IPS DF 4.7 (cell line): Measurements from ENCODE around the gene KIF26A.
"Not testable (repeated sequence)": the region's sequence is repeated elsewhere in the genome, so short reads cannot be mapped to it uniquely, and the experiment has no call there.

Experiments
- DNase-seq: peaks from one replicate; pipeline ENCODE4 v3.0.0-alpha.2; 2013; ENCODE audit warnings: low spot score; ENCODE audit errors: extremely low read depth

The KIF26A gene

GRCh38 chr14:104143521-104144452 is 5.4 kb downstream of the KIF26A start:
- DNase-seq = no peak

- no peak for DNase-seq
Observed at GRCh38 chr14:104144453-104144790, 6.0 kb downstream of the KIF26A start.

- DNase-seq = no peak
Observed at GRCh38 chr14:104144911-104145825, 6.8 kb downstream of the KIF26A start.

- DNase-seq = no peak
Observed at GRCh38 chr14:104145826-104146601, 7.6 kb downstream of the KIF26A start.

GRCh38 chr14:104146651-104147345 is 8.4 kb downstream of the KIF26A start:
- no peak for DNase-seq

GRCh38 chr14:104147346-104148125 is 9.1 kb downstream of the KIF26A start:
- no peak for DNase-seq

- DNase-seq = no peak
Observed at GRCh38 chr14:104148433-104149277, 10.3 kb downstream of the KIF26A start.

- DNase-seq = no peak
Observed at GRCh38 chr14:104149278-104149595, 10.8 kb downstream of the KIF26A start.

- no peak for DNase-seq
Observed at GRCh38 chr14:104149617-104150135, 11.3 kb downstream of the KIF26A start.

- DNase-seq = no peak
Observed at GRCh38 chr14:104150136-104151025, 12.0 kb downstream of the KIF26A start.

- no peak for DNase-seq
Observed at GRCh38 chr14:104151026-104151381, 12.6 kb downstream of the KIF26A start.

GRCh38 chr14:104151566-104152245 is 13.3 kb downstream of the KIF26A start:
- DNase-seq = no peak

- no peak for DNase-seq
Observed at GRCh38 chr14:104152246-104152575, 13.8 kb downstream of the KIF26A start.

- no peak for DNase-seq
Observed at GRCh38 chr14:104152686-104153393, 14.5 kb downstream of the KIF26A start.

- not testable (repeated sequence) for DNase-seq
Observed at GRCh38 chr14:104153394-104153755, 15.0 kb downstream of the KIF26A start.

GRCh38 chr14:104154246-104154645 is 15.9 kb downstream of the KIF26A start:
- no peak for DNase-seq

- no peak for DNase-seq
Observed at GRCh38 chr14:104155513-104155912, 17.1 kb downstream of the KIF26A start.
